B cell (primary cell): Measurements from ENCODE around the gene TECTB. TPM values are rescaled to one million over a fixed set of nuclear protein-coding genes. Genes with fewer than 3 reads are reported as not detected.

ENCODE experiments used
- ATAC-seq: fragments of 200-7000 bp; cut with Tn5 transposase; one replicate; pipeline ENCODE4 v1.10.0; 2021; ENCODE audit warnings: low read depth, mild to moderate bottlenecking, moderate number of reproducible peaks, moderate library complexity
- CTCF ChIA-PET: fragments of 350-600 bp; sonication (Branson Sonifier 250); formaldehyde crosslinking; loops from one replicate; lab custom pipeline; 2021; ENCODE audit warnings: antibody characterized with exemption, inconsistent platforms; lab: Charles Lee
- POLR2A ChIA-PET: fragments of 350-600 bp; sonication (Branson Sonifier 250); formaldehyde crosslinking; loops from one replicate; lab custom pipeline; 2021; ENCODE audit warnings: antibody characterized with exemption; lab: Charles Lee
- DNase-seq: peaks from one replicate; pipeline ENCODE4 v3.0.0; 2013
- H2AFZ ChIP-seq: 2 replicates; pipeline ENCODE4 v1.6.1; 2012; ENCODE audit warnings: mild to moderate bottlenecking, low read depth, low read length; ENCODE audit not compliant: insufficient read depth, poor library complexity, severe bottlenecking
- H3K27ac ChIP-seq, 2 donors: 1 replicate in 1 of 2; 2 replicates in 1 of 2; pipeline ENCODE4 v1.5.1; 2012 to 2013; ENCODE audit warnings: low read length in 2 of 2, mild to moderate bottlenecking in 2 of 2, moderate library complexity in 1 of 2
- H3K27me3 ChIP-seq, 4 experiments: fragments of 200-600 bp in 1 of 4; sonication (generic) in 1 of 4; replicated peaks in 1 of 4; 1 replicate in 2 of 4; 2 replicates in 2 of 4; pipeline versions ENCODE4 v1.6.1 to v1.7.0; 2013 to 2016; ENCODE audit warnings: low read length in 3 of 4, mild to moderate bottlenecking in 2 of 4, mixed read lengths in 1 of 4, moderate library complexity in 1 of 4; ENCODE audit not compliant: insufficient read depth in 4 of 4, control insufficient read depth in 3 of 4; ENCODE audit errors: control extremely low read depth in 1 of 4
- H3K36me3 ChIP-seq, 2 experiments: replicated peaks in 1 of 2; 1 replicate in 1 of 2; 2 replicates in 1 of 2; pipeline versions ENCODE4 v1.6.1 to v1.7.1; 2013; ENCODE audit warnings: low read length in 1 of 2; ENCODE audit not compliant: insufficient read depth in 2 of 2, control insufficient read depth in 1 of 2; ENCODE audit errors: control extremely low read depth in 1 of 2, extremely low read depth in 1 of 2
- H3K4me1 ChIP-seq, 2 donors: fragments of 200-600 bp in 1 of 2; sonication (generic) in 1 of 2; 1 replicate in 1 of 2; 2 replicates in 1 of 2; pipeline versions ENCODE4 v1.5.1 to v1.6.1; 2013 to 2017; ENCODE audit warnings: low read length in 2 of 2; ENCODE audit not compliant: control insufficient read depth in 2 of 2, insufficient read depth in 2 of 2
- H3K4me2 ChIP-seq: replicated peaks from 2 replicates; pipeline ENCODE3; 2012; ENCODE audit warnings: mild to moderate bottlenecking, low read depth, low read length; ENCODE audit not compliant: poor library complexity, severe bottlenecking
- H3K4me3 ChIP-seq, 5 experiments: fragments of 200-600 bp in 1 of 5; sonication (generic) in 1 of 5; 1 replicate in 3 of 5; 2 replicates in 2 of 5; pipeline versions ENCODE4 v1.5.1 to v1.7.0; 2011 to 2016; ENCODE audit warnings: low read length in 4 of 5, mild to moderate bottlenecking in 4 of 5, low read depth in 2 of 5, control low read depth in 1 of 5, moderate library complexity in 1 of 5; ENCODE audit not compliant: insufficient read depth in 1 of 5; ENCODE audit errors: control extremely low read depth in 1 of 5, extremely low read depth in 1 of 5
- H3K79me2 ChIP-seq: fragments of 200-600 bp; sonication (generic); one replicate; pipeline ENCODE4 v1.6.0; 2016; ENCODE audit warnings: low read length; ENCODE audit not compliant: control insufficient read depth, insufficient read depth
- H3K9ac ChIP-seq: fragments of 200-600 bp; sonication (generic); 2 replicates; pipeline ENCODE4 v1.6.1; 2017; ENCODE audit warnings: mild to moderate bottlenecking, low read length, moderate library complexity
- H3K9me3 ChIP-seq, 3 donors: one replicate each; pipeline versions ENCODE4 v1.6.1 to v1.7.1; 2013; ENCODE audit warnings: low read length in 2 of 3; ENCODE audit not compliant: control insufficient read depth in 2 of 3, insufficient read depth in 1 of 3; ENCODE audit errors: control extremely low read depth in 1 of 3
- H4K20me1 ChIP-seq: 2 replicates; pipeline ENCODE4 v1.6.0; 2012; ENCODE audit warnings: mild to moderate bottlenecking, low read length; ENCODE audit not compliant: insufficient read depth, control insufficient read depth, poor library complexity, severe bottlenecking
- H3K27ac Mint-ChIP-seq: one replicate; pipeline ENCODE4 v1.8.0; 2021; ENCODE audit warnings: mixed read lengths
- H3K27me3 Mint-ChIP-seq: one replicate; pipeline ENCODE4 v1.8.0; 2021; ENCODE audit warnings: mixed read lengths
- H3K4me1 Mint-ChIP-seq: one replicate; pipeline ENCODE4 v1.8.0; 2021; ENCODE audit warnings: mixed read lengths
- H3K4me3 Mint-ChIP-seq: one replicate; pipeline ENCODE4 v1.8.0; 2021; ENCODE audit warnings: mixed read lengths
- H3K9me3 Mint-ChIP-seq: one replicate; pipeline ENCODE4 v1.8.0; 2022; ENCODE audit warnings: mixed read lengths; ENCODE audit not compliant: insufficient read depth
- CTCF ChIP-seq: fragments of 200-600 bp; IDR thresholded peaks from one replicate; pipeline ENCODE4 v1.8.0; 2022; ENCODE audit warnings: antibody characterized with exemption, mild to moderate bottlenecking
- EZH2 ChIP-seq: IDR thresholded peaks from 2 replicates; pipeline ENCODE4 v1.6.1; 2012; ENCODE audit warnings: borderline replicate concordance, low read depth, mild to moderate bottlenecking, moderate library complexity, low read length; ENCODE audit not compliant: insufficient read depth, poor library complexity, severe bottlenecking
- whole genome bisulfite sequencing: methylation state at CpG from one replicate; pipeline ENCODE4 v1.1.5; 2013; ENCODE audit warnings: missing lambda C conversion rate; ENCODE audit not compliant: insufficient coverage; 5-methylcytosine and 5-hydroxymethylcytosine counted together
- intact Hi-C: fragments of 100-400 bp; cut with micrococcal nuclease; formaldehyde crosslinking; loops from one replicate; pipeline ENCODE4 v1.10.0; 2022
- polyA plus RNA-seq: library from polyadenylated mRNA; depleted of rRNA; stranded (reverse); fragments of >200 nt; gene quantifications from 2 replicates; pipeline ENCODE4 v1.2.3, GENCODE V29; 2012
- total RNA-seq, 2 donors: library from RNA; stranded (reverse); fragments of 120-200 nt in 1 of 2; gene quantifications; 1 replicate in 1 of 2; 2 replicates in 1 of 2; pipeline versions ENCODE4 v1.2.3 to v1.2.4, GENCODE V29; 2013 to 2022

Gene TECTB
- total and polyA plus RNA-seq, 2 donors (not counting 1 experiment from before 2014, with no cell fraction given), result not detected

GRCh38 chr10:112346774-112347173, 63.6 kb downstream of the TECTB start:
- ChIA-PET POLR2A (no interaction called here), CTCF (interaction anchor here (0.9 kb wide), 1 partner anchor 55 kb away, joined by 3 read pairs; no protein-coding TSS in a partner anchor)
- Histone ChIP-seq H3K4me2 (no peak overlapping the region), H4K20me1 (no peaks in the 10 kb centered on the region), H3K4me1 (no peaks in the 10 kb centered on the region), H3K9ac (no peak overlapping the region), H3K36me3 (no peaks in the 10 kb centered on the region), H3K79me2 (no peaks in the 10 kb centered on the region), H3K27ac (no peak overlapping the region), H2AFZ (no peak overlapping the region), H3K27me3 (no peaks in the 10 kb centered on the region), H3K9me3 (peaks cover 0 to 4% (median 0%) of the 10 kb centered on the region in 3 donors), H3K4me3 (no peak overlapping the region)
- TF ChIP-seq EZH2 (no peak), CTCF (no peak)
- 97% methylated on average over 5 of the region's 5 CpGs for WGBS
- Mint-ChIP-seq H3K27ac (no peak overlapping the region), H3K27me3 (no peaks in the 10 kb centered on the region), H3K4me1 (no peaks in the 10 kb centered on the region), H3K4me3 (no peak overlapping the region), H3K9me3 (no peaks in the 10 kb centered on the region)
- no peak for DNase-seq
- intact Hi-C loops, result no loop called here
- no peak for ATAC-seq

- no peaks in the 10 kb centered on the region for H3K4me1 Mint-ChIP-seq
- H3K27me3 Mint-ChIP-seq, result no peaks in the 10 kb centered on the region
- intact Hi-C loops, result no loop called here
Measured at GRCh38 chr10:112347709-112348671, 64.8 kb downstream of the TECTB start.

More at GRCh38 chr10:112347709-112348671, 64.8 kb downstream of the TECTB start:
- Histone ChIP-seq H3K79me2 (no peaks in the 10 kb centered on the region), H3K4me1 (no peaks in the 10 kb centered on the region), H3K4me2 (no peak overlapping the region), H3K27me3 (no peaks in the 10 kb centered on the region), H4K20me1 (no peaks in the 10 kb centered on the region), H3K9me3 (peaks cover 0 to 4% (median 0%) of the 10 kb centered on the region in 3 donors), H3K9ac (no peak overlapping the region), H3K4me3 (no peak overlapping the region), H3K27ac (no peak overlapping the region), H3K36me3 (no peaks in the 10 kb centered on the region), H2AFZ (no peak overlapping the region)
- TF ChIP-seq CTCF (no peak), EZH2 (no peak)
- no peaks in the 10 kb centered on the region for H3K9me3 Mint-ChIP-seq
- POLR2A ChIA-PET, result no interaction called here
- no peak overlapping the region for H3K27ac Mint-ChIP-seq
- CTCF ChIA-PET, result no interaction called here
- ATAC-seq (no peak), DNase-seq (no peak)
- 83% methylated on average over 4 of the region's 12 CpGs for WGBS
- no peak overlapping the region for H3K4me3 Mint-ChIP-seq
